ENCODE results near the gene BMPER.

GRCh38 chr7:34130558-34131295, 225.4 kb downstream of the BMPER start:
- TF ChIP-seq CTCF (IDR thresholded peaks at IDR 0.05; ENCODE audit: poor library complexity) = no peak
- no peak for TF ChIP-seq EZH2 (IDR thresholded peaks at IDR 0.05; ENCODE audit: borderline replicate concordance)
- no peak for TF ChIP-seq EZH2phosphoT487 (IDR thresholded peaks at IDR 0.05; ENCODE audit: low read depth, severe bottlenecking, unreplicated experiment)
